ENCODE results near the gene FSTL1. TPM values are rescaled to one million over a fixed set of nuclear protein-coding genes. Genes with fewer than 3 reads are reported as not detected.

FSTL1 gene
- total RNA-seq, 1 experiment from 2014 or later: 656 TPM

DNA sequence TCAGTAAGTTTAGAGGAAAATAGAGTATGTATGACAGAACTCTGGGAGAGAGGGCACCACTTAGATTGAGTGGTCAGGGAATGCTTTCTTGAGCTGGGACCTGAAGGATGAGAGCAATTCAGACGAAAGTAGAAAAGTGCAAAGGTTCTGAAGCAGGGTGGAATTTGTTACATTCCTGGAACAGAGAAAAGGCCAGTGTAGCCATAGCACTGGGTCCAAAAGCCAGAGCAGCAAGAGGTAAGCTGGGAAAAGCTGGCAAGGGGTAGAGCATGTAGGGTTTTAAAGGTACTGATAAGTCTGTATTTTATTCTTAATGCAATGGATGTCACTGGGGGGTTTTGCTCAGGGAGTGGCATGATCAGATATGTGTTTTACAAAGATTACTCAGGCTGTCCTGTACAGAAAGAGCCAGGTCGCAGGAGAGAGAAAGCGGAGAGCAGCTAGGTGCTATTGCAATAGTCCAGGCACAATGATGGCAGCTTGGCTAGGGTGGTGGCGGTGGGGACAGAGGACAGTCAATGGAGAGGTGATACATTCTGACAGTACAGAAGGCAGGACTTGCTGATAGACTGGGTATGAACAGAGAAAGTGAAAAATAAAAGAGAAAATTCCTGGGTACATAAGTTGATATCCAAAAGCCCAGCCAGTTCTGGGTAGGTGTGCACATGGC, 17.0 kb downstream of the FSTL1 start:
- no peak overlapping the region for H3K4me3 ChIP-seq
- no peak for DNase-seq
- H3K36me3 ChIP-seq: peaks cover 94% of the 10 kb centered on the region
- H3K9me3 ChIP-seq: no peaks in the 10 kb centered on the region
- no peaks in the 10 kb centered on the region for H3K27me3 ChIP-seq

DNA sequence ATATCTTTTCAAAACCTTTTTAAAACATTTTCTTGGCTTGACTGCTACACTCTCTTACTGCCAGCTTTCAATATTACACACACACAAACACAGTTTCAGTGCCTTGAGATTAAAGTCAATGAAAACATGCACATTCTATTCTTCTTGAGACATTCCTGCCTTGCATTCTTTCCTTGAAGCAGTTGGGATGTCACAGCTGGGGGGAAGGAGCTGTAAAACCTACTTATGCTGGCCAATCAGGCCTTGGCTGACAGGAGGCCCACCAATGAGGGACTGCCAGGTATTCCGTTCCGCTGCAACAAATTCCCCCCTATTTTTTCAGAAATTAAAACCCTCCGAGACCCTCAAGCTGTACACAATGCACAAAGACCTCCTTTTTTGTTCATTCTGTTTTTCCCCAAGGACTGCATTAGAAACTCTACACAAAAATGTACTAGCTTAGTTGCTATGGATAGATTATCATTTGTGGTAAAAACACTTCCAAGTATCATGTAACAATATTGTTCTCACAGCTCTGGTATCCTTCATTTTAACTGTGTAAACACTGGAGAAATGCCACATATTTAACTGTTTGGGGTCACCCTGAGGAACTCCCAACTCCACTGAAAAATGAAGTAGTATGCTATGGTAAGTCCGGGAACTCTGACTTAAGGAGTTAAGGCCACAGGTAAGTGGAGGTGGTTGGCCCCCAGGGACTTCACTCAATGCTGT, 18.5 kb downstream of the FSTL1 start:
- Histone ChIP-seq H3K4me3 (no peak overlapping the region), H3K27me3 (no peaks in the 10 kb centered on the region), H3K36me3 (peaks cover 94% of the 10 kb centered on the region), H3K9me3 (no peaks in the 10 kb centered on the region)
- peak; percentile 57 for DNase-seq

DNA sequence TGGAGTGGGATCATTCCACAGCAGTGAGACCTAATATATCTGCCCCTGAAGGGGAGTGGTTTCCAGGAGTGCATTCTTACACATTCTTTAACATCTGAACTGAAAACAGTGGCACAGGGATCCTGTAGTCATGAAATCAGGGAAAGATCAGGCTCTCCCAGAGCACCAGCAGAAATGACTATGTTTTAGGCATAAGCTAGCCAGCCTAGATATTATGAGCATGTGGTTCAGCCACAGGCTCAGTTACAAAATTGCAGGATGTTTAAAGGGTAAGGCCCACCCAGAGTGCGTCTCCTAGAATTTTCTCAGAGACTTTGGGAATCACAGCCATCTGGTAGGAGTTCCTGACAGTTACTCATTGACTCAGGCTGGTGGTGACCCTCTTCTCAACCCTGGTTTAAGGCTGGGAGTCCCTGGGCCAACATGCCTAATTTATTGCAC, 20.9 kb downstream of the FSTL1 start:
- peaks cover 96% of the 10 kb centered on the region for H3K36me3 ChIP-seq
- DNase-seq: no peak

DNA sequence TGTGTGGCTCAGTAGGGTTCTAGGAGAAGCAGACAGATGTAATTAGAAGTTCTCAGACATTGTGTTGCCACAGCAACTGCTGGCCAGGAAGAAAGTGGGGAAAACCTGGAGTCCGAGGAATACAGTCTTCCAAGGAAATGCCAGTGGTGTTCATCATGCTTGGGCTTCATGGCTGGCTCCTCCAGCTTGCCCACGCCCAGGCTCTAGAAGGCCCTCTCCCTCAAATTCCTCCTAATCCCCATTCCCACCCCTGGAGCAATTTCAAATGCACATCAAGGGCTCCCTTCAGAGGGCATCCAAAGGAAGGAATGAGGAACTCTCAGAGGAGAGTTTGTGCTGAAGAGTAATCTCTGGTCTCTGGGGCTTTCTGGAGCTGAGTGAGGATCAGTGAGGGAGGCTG, 21.9 kb downstream of the FSTL1 start:
- Histone ChIP-seq H3K36me3 (peaks cover 96% of the 10 kb centered on the region), H3K27me3 (no peaks in the 10 kb centered on the region), H3K4me3 (no peak overlapping the region), H3K9me3 (no peaks in the 10 kb centered on the region)
- DNase-seq: peak; percentile 65

More for the DNA sequence above, 20.9 kb downstream of the FSTL1 start:
- H3K9me3 ChIP-seq: no peaks in the 10 kb centered on the region
- H3K27me3 ChIP-seq: no peaks in the 10 kb centered on the region
- H3K4me3 ChIP-seq: no peak overlapping the region

DNA sequence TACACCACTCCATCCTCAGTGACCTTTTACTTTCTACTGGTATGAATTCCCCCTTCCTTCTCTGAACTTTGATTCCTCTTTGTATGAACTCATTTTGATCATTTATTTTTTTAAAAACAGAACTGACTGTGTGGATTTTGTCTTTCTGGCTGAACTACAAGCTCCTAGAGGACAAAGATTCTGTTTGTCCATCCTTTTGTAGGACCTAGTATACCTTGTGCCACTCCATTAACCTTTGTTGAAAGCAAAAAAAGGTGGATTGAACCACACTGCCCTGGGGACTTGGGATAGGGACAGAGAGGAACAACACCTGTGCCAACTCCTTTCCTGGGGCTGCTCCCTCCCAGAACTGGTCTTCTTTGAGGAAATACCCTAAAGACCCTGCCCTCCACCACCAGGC, 23.6 kb downstream of the FSTL1 start:
- H3K27me3 ChIP-seq: no peaks in the 10 kb centered on the region
- peaks cover 90% of the 10 kb centered on the region for H3K36me3 ChIP-seq
- H3K9me3 ChIP-seq: no peaks in the 10 kb centered on the region
- no peak overlapping the region for H3K4me3 ChIP-seq
- no peak for DNase-seq

DNA sequence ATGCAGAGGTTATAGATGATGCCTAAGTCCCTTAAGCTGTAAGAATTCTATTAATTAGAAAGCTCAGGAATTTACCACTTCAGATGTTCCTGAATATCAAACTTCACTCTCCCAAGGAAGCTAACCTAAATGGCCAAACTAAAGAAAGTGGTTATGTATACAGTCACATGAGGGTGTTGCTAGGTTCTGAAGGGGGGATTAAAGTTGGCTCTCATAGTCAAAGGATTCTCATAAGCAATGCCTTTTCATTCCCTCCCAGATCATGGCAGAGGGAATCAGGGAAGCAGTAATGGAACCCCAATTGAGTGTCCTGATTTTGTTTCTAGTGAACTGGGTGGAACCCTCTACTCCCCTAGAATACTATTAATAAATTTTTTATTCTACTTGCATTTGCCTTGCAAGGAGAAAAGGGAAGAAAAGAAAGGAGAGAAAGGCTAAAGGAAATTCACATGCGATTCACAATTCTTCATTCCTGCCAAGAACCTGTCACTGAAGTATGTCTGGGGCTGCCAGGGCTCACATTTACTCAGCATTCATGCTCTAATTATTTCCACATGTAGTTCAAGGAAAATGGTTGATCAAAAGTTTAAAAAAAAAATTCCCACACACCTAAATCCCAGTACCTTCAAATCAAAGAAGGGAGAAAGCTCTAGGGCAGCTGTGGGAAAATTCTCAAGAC, 25.1 kb downstream of the FSTL1 start:
- peak; percentile 62 for DNase-seq
- Histone ChIP-seq H3K4me3 (no peak overlapping the region), H3K36me3 (peaks cover 88% of the 10 kb centered on the region), H3K9me3 (no peaks in the 10 kb centered on the region), H3K27me3 (no peaks in the 10 kb centered on the region)

DNA sequence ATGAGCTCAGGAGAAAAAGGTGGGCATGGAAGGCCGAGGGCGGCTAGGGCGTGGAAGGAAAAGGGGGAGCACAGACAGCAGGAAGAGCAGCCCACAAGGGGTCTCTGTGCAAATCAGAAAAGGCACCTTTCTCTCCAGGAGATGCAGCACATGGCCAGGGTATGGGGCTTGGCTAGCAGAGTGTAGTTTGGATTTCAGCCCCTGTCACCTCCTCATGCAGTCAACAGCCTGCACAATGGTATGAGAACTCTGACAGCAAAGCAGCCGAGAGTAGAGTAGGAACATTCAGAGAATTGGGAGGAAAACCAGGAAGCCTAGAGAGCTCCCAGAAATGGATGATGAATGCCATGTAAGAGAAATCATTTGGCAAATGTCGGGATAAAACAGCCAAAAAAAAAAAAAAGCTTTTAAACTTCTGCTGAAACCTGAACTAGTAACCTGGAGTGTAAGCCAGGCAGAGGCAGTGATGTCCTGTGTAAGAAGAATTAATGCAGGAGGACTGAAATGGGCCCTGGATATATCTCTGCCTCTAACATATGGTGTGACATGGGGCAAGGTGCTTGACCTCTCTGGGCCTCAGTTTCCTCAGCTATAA, 25.7 kb downstream of the FSTL1 start:
- Histone ChIP-seq H3K4me3 (no peak overlapping the region), H3K36me3 (peaks cover 86% of the 10 kb centered on the region)
- DNase-seq: no peak

DNA sequence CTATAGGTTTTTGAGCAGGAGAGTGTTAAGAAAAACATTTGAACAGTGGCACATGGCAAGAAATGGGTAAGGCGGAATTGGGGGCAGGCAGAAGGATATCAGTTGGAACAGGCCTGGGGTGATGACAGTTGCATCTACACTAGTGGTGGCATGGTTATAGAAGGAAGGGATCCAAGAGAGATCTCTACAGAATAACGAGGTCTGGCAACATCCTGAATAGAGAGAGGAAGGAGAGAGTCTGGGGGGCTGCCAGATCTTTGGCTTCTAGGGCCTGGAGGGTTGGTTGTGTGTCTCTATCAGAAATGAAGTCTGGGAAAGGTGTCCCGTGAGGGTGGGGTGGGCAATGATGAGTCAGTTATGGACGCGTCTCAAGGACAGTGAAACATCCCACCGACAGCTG, 26.3 kb downstream of the FSTL1 start:
- peaks cover 85% of the 10 kb centered on the region for H3K36me3 ChIP-seq
- H3K4me3 ChIP-seq: no peak overlapping the region
- H3K27me3 ChIP-seq: no peaks in the 10 kb centered on the region
- no peak for DNase-seq
- no peaks in the 10 kb centered on the region for H3K9me3 ChIP-seq

More for the DNA sequence above, 25.7 kb downstream of the FSTL1 start:
- H3K9me3 ChIP-seq: no peaks in the 10 kb centered on the region
- H3K27me3 ChIP-seq: no peaks in the 10 kb centered on the region

DNA sequence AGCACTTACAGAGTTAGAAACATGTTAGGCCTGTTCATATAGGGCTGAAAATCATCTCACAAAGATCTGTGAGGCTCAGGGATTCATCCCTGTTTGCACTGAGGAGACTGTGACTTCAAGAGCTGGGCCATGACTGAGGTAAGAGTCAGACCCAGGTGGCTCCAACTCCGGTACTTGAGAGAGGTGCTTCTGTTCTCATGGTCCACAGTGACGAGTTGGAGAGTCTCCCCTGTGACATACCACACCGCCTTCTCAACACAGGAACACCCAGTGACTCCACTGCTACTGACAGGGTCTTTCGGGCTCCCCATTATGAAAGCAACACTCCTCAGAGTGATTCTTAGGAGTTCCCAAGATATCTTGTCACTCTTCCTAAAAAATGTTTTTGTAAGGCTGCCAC, 27.4 kb downstream of the FSTL1 start:
- Histone ChIP-seq H3K36me3 (peaks cover 81% of the 10 kb centered on the region), H3K4me3 (no peak overlapping the region), H3K27me3 (no peaks in the 10 kb centered on the region), H3K9me3 (no peaks in the 10 kb centered on the region)
- no peak for DNase-seq

DNA sequence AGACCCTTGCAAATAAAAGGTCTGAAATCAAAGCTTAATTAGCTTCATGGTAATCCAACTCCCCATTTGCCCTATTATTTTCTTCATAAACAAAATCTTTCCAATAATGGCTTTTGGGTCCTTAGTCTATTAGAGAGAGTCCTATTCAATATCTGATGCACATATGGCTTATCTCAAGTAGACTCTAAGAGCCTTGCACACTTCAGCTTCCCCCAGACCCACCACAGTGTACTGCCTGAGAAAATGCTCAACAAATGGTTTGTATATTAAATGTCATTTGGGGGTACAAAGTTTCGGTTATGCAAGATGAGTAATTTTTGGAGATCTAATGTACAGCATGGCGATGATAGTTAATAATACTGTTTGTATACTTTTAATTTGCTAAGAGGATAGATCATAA, 28.9 kb downstream of the FSTL1 start:
- H3K36me3 ChIP-seq: peaks cover 68% of the 10 kb centered on the region
- no peak for DNase-seq
- H3K27me3 ChIP-seq: no peaks in the 10 kb centered on the region
- no peak overlapping the region for H3K4me3 ChIP-seq
- no peaks in the 10 kb centered on the region for H3K9me3 ChIP-seq

DNA sequence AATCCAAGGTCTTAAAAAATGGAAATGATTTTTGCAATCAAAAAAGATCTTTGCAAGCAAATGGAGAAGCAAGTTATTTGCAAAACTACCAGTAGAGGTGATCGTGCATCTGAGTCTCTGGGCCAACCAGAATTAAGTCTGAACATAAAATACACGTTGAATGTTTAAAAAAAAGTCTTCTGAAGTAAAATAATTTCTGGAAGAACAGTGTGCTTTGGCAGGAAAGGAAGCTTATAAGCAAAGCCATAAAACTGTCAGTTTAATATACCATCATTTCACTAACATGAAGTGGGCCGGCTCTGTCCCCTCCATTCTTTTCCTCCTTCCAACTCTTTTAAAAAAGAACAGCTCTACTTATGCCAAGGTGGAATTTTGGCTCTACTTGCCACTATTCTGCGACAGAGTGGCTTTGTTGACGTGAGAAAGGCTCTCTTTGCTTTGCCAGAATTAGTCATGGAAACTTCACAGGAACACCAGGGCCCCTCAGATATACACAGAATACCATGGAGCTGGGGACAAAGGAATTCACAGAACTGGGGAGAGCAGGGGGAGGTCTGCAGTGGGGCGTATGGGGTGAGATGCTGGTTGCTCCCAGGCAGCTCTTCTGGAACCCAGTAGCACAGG, 29.8 kb downstream of the FSTL1 start:
- H3K4me3 ChIP-seq: no peak overlapping the region
- H3K27me3 ChIP-seq: no peaks in the 10 kb centered on the region
- peaks cover 68% of the 10 kb centered on the region for H3K36me3 ChIP-seq
- H3K9me3 ChIP-seq: no peaks in the 10 kb centered on the region
- DNase-seq: no peak

DNA sequence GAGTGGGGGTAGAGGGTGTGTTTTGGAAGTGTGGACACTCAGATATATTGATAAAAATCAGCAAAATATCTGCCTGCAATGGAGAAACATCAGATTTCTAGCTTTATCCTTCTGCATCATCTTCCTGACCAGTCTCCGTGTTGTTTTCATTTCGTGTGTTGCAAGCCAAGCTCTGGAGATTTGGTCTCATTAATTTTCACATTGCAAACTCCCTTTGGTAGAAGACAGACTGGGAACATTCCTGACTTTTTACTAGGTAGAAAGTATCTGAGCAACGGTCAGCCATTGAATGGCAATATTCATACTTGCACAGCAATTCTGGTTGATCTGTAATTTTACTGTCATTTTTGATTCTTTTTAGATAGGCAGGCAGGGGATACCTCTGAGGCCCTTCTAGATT, 30.4 kb downstream of the FSTL1 start:
- no peaks in the 10 kb centered on the region for H3K9me3 ChIP-seq
- peaks cover 69% of the 10 kb centered on the region for H3K36me3 ChIP-seq
- H3K4me3 ChIP-seq: no peak overlapping the region
- DNase-seq: no peak
- H3K27me3 ChIP-seq: no peaks in the 10 kb centered on the region

DNA sequence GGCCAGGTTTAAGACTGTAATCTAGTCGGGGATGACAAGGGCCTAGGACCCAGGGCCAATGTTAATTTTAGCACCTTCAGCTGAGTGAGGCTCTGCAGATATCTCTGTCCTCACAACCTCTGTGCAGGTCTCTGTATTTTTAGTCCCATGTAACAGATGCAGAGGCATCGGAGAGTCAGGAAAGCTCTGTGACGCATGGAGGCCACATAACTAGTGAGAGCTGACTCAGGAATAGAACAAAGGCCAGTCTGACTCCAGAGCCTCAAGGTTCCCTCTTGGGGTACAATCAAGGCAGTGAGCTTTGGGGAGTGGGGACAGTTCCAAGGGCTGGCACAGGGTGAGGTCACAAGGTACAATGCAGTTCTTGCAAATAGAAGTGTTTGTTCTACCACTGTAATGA, 31.0 kb downstream of the FSTL1 start:
- Histone ChIP-seq H3K27me3 (no peaks in the 10 kb centered on the region), H3K9me3 (no peaks in the 10 kb centered on the region), H3K36me3 (peaks cover 68% of the 10 kb centered on the region), H3K4me3 (no peak overlapping the region)
- no peak for DNase-seq

DNA sequence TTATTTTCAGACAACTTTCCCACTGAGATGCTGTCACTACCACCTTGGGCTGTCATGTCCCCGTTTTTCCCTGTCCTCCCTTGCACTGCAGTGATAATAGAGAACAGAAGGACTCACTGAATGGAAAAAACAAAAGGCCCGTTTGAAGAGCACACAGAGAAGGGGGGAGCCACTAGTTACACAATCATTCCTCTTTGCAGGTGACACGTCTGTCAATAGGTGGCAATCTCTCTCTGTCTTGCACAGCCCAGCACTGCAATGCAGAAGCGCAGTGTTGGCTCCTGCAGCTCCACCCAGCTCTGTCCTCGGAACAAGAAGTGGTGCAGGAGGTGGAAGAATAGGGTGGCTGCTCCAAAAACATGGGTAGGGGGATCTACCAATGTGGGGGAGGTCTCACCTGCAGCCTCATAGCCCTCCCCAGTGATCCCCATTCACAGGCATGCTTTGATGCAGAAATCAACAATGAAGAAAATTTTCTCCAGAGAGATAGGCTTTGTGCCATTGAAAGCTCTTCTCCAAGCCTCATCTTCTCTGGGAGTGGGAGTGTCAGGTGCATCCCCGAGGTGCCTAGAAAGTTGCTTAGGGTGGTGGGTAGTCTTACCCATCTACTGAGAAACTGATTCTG, 31.8 kb downstream of the FSTL1 start:
- DNase-seq: peak; percentile 21
- Histone ChIP-seq H3K9me3 (no peaks in the 10 kb centered on the region), H3K4me3 (no peak overlapping the region), H3K27me3 (no peaks in the 10 kb centered on the region), H3K36me3 (peaks cover 60% of the 10 kb centered on the region)

DNA sequence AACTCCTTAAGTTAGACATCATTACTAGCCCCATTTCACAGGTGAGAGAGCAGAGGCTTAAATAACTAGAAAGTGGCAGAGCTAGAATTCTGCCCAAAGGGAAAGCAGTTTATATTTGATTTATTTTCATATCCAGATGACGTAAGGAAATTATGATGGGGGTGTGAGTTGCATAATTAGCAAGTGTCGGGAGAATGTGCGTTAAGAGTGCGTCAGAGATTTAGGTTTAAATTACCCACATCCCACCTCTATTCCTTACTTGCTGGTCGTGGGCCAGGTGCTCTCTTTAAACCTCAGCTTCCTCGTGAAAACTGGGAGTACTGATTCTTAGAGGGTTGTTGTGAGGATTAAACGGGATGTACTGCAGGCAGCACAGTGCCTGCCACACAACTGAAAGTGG, 32.3 kb downstream of the FSTL1 start:
- H3K36me3 ChIP-seq: peaks cover 55% of the 10 kb centered on the region
- H3K27me3 ChIP-seq: no peaks in the 10 kb centered on the region
- no peak for DNase-seq
- H3K4me3 ChIP-seq: no peak overlapping the region
- H3K9me3 ChIP-seq: no peaks in the 10 kb centered on the region

DNA sequence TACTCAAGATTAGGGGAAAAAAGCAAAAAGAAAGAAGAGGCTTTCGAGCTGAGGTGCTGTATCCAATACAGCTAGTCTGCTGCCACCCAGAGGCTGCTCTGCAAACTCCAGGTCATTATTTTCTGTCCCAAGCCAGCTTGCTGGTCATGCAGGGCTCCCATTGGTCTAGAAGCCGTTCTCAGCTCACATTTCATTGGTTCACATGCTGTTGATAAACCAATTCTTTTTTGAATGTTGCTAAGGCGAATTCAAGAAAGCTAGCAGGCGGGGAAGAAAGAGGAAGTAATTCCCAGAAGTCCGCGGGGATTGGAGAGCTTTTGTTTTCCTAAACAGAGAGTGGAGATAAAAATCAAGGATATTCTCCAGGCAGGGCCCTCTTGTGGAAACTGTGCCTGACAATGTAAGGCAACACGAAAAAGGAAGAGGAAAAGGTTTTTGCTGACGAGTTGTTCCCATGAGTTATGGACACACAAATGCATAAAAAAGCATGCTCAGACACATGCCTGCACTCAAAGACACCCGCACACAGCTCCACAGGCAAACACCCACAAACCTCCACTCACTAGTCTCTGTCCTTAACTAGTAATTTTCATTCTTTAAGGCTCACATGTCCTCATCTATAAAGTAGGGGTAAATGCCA, 33.4 kb downstream of the FSTL1 start:
- peak; percentile 94 for DNase-seq
- no peaks in the 10 kb centered on the region for H3K27me3 ChIP-seq
- H3K4me3 ChIP-seq: peak overlapping the region; percentile 2; the same call in 1 of the 2 replicates
- H3K9me3 ChIP-seq: no peaks in the 10 kb centered on the region
- peaks cover 58% of the 10 kb centered on the region for H3K36me3 ChIP-seq
